ENCODE measurements around the gene OCIAD1.

DNA sequence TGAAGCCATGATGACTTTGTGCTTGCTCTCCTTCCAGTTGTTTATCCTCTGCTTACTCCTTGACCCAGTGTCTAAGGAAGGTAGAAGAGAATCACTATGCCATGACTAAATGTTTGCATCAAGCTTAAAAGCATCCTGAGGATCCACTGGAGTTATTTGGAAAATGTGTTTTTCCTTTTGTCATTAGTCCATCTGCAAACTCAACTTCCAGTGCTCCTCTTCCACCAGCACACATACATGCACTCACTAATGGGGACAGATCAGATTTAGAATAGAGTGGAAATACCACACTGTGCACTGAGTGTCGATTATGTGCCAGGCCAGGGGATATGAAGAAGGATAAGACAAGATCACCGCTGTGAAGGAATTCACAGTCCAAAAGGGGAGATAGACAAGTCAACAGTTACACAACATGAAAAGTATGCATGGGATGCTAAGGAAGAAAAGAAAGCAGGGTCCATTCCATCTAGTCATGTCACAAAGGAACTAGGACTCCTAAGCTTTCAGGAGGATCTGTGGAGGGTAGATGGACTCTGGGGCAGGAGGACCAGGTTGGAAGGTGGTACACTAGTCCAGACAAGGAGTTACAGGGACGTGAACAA, 73.8 kb downstream of the OCIAD1 start:
- TF ChIP-seq, protein P1, sequence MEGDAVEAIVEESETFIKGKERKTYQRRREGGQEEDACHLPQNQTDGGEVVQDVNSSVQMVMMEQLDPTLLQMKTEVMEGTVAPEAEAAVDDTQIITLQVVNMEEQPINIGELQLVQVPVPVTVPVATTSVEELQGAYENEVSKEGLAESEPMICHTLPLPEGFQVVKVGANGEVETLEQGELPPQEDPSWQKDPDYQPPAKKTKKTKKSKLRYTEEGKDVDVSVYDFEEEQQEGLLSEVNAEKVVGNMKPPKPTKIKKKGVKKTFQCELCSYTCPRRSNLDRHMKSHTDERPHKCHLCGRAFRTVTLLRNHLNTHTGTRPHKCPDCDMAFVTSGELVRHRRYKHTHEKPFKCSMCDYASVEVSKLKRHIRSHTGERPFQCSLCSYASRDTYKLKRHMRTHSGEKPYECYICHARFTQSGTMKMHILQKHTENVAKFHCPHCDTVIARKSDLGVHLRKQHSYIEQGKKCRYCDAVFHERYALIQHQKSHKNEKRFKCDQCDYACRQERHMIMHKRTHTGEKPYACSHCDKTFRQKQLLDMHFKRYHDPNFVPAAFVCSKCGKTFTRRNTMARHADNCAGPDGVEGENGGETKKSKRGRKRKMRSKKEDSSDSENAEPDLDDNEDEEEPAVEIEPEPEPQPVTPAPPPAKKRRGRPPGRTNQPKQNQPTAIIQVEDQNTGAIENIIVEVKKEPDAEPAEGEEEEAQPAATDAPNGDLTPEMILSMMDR (IDR thresholded peaks at IDR 0.05): no peak
- TF ChIP-seq EP300 (IDR thresholded peaks at IDR 0.05; ENCODE audit: low read depth) (no peak), POLR2A (IDR thresholded peaks at IDR 0.05) (no peak), POLR2AphosphoS5 (IDR thresholded peaks at IDR 0.05) (no peak)
